Stimulated activated CD8-positive, alpha-beta memory T cell treated with anti-CD3 and anti-CD28 coated beads, Interleukin-4, amount 100 ng/mL, for 24 hours (primary cell): ENCODE measurements around the gene SERPINE1.
"Not testable (repeated sequence)": the region's sequence is repeated elsewhere in the genome, so short reads cannot be mapped to it uniquely, and the experiment has no call there.

ENCODE experiments used
- DNase-seq: peaks from one replicate; pipeline ENCODE4 v3.0.0-alpha.2; 2020; ENCODE audit warnings: low read depth

The SERPINE1 gene

GRCh38 chr7:101124376-101125056 lies 2.4 kb upstream of the SERPINE1 start:
- no peak for DNase-seq

DNA sequence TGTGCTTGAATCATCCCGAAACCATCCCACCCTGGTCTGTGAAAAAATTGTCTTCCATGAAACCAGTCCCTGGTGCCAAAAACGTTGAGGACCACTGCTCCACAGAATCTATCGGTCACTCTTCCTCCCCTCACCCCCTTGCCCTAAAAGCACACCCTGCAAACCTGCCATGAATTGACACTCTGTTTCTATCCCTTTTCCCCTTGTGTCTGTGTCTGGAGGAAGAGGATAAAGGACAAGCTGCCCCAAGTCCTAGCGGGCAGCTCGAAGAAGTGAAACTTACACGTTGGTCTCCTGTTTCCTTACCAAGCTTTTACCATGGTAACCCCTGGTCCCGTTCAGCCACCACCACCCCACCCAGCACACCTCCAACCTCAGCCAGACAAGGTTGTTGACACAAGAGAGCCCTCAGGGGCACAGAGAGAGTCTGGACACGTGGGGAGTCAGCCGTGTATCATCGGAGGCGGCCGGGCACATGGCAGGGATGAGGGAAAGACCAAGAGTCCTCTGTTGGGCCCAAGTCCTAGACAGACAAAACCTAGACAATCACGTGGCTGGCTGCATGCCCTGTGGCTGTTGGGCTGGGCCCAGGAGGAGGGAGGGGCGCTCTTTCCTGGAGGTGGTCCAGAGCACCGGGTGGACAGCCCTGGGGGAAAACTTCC lies 784 bp upstream of the SERPINE1 start:
- DNase-seq, result no peak

GRCh38 chr7:101127460-101128039 lies 646 bp downstream of the SERPINE1 start:
- DNase-seq, result no peak

- no peak for DNase-seq
Measured at GRCh38 chr7:101128040-101128834, 1.3 kb downstream of the SERPINE1 start.

- no peak for DNase-seq
Measured at GRCh38 chr7:101129603-101130117, 2.8 kb downstream of the SERPINE1 start.

DNA sequence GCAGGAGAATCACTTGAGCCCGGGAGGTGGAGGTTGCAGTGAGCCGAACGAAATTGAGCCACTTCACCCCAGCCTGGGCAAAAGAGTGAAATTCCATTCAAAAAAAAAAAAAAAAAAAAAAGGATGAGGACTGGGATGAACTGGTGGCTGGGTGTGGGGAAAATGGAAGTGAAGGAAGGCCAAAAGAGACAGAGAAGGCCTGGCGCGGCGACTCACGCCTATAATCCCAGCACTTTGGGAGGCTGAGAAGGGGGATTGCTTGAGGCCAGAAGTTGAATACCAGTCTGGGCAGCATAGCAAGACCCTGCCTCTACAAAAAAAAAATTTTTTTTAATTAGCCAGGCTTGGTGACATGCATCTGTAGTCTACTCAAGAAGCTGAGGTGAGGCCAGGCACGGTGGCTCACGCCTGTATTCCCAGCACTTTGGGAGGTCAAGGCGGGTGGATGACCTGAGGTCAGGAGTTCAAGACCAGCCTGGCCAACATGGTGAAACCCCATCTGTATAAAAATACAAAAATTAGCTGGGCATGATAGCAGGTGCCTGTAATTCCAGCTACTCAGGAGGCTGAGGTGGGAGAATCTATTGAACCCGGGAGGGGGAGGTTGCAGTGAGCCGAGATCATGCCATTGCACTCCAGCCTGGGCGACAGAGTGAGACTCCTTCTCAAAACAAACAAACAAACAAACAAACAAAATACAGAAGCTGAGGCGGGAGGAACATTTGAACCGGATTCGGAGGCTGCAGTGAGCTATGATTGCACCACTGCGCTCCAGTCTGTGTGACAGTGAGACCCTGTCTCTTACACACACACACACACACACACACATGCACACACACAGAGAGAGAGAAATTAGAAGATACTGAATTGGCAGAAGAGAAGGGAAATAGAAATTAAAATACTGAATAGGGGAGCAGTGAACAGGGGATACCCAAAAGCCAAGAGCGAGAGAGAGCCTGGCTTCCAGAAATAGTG lies 6.0 kb downstream of the SERPINE1 start:
- DNase-seq, result not testable (repeated sequence)

GRCh38 chr7:101133621-101134398 lies 6.9 kb downstream of the SERPINE1 start:
- no peak for DNase-seq

- no peak for DNase-seq
Measured at GRCh38 chr7:101134399-101134980, 7.6 kb downstream of the SERPINE1 start.

GRCh38 chr7:101137651-101138212 lies 10.8 kb downstream of the SERPINE1 start:
- DNase-seq, result no peak

DNA sequence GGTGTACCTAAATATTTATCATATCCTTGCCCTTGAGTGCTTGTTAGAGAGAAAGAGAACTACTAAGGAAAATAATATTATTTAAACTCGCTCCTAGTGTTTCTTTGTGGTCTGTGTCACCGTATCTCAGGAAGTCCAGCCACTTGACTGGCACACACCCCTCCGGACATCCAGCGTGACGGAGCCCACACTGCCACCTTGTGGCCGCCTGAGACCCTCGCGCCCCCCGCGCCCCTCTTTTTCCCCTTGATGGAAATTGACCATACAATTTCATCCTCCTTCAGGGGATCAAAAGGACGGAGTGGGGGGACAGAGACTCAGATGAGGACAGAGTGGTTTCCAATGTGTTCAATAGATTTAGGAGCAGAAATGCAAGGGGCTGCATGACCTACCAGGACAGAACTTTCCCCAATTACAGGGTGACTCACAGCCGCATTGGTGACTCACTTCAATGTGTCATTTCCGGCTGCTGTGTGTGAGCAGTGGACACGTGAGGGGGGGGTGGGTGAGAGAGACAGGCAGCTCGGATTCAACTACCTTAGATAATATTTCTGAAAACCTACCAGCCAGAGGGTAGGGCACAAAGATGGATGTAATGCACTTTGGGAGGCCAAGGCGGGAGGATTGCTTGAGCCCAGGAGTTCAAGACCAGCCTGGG lies 11.4 kb downstream of the SERPINE1 start:
- peak; percentile 83 for DNase-seq

GRCh38 chr7:101140339-101140699 lies 13.4 kb downstream of the SERPINE1 start:
- no peak for DNase-seq

- no peak for DNase-seq
Measured at GRCh38 chr7:101140746-101141382, 14.0 kb downstream of the SERPINE1 start.

DNA sequence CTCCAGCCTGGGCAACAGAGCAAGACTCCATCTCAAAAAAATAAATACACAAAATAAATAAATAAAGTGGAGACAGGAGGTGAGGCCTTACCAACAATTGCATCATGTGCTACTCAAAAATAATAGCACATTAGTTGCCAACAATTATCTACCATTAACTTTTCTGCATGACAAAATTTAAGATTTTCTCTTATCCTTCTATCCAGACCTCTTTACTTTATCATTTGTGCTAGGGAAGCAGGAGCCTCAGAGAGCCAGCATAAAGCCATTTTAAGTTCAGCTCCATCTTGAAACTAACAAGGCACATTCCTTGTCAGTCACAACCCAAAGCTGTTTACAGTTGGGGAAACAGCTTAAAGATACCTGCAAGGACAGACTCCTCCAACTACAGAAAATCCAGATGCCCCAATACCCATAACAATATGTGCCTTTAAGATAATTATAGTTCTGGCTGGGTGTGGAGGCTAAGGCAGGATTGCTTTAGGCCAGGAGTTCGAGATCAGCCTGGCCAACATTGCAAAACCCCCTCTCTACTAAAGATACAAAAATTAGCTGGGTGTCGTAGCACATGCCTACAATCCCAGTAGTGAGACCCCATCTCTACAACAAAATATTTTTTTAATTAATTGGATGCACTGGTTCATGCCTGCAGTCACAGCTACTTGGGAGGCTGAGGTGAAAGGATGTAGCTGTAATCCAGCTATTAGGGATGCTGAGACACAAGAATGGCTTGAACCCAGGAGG lies 25.2 kb downstream of the SERPINE1 start:
- DNase-seq, result no peak

GRCh38 chr7:101153969-101154692 lies 27.2 kb downstream of the SERPINE1 start, which contains the start of gene AP1S1:
AP1S1 (plus strand) TSS chr7:101154476; CDS start chr7:101154515, 39 bp downstream.
- peak; percentile 89 for DNase-seq

GRCh38 chr7:101154693-101155102 lies 27.8 kb downstream of the SERPINE1 start:
- no peak for DNase-seq

DNA sequence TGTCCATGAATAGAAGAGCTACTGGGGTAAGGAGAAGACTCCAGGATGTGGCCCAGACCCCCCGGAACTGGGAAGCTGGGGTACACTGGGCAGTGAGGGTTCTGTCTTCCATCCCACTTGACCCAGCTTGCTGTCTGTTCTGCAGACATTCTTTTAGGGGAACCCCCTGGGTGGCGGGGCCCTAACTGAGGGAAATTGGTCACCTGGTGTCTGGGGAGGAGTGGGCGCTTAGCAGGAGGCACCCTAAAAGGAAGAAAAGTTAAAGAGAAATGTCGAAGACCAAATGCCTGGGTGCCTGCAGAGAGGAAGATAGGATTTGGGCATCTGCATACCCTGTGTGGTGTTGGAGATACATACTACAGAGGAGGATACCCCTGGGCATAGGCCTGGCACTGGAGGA lies 28.4 kb downstream of the SERPINE1 start:
- DNase-seq, result no peak

- DNase-seq, result no peak
Measured at GRCh38 chr7:101156277-101156676, 29.4 kb downstream of the SERPINE1 start.
